ENCODE measurements around the gene S100G.
"Not testable (repeated sequence)": the region's sequence is repeated elsewhere in the genome, so short reads cannot be mapped to it uniquely, and the experiment has no call there.

The S100G gene

GRCh38 chrX:16606142-16606720 lies 43.7 kb upstream of the S100G start:
- Histone ChIP-seq H3K9me3 (ENCODE audit: insufficient read depth, low read length) (no peaks in the 10 kb centered on the region), H3K4me3 (ENCODE audit: low read length) (no peak overlapping the region), H3K36me3 (replicated peaks; ENCODE audit: low read depth, low read length) (no peaks in the 10 kb centered on the region), H3K27me3 (ENCODE audit: low read depth, low read length) (no peaks in the 10 kb centered on the region), H3K9ac (ENCODE audit: low read length) (no peak overlapping the region), H3K27ac (ENCODE audit: low read length) (no peak overlapping the region), H3K79me2 (ENCODE audit: low read length) (no peaks in the 10 kb centered on the region), H2AFZ (ENCODE audit: low read depth, low read length) (no peak overlapping the region), H3K4me1 (ENCODE audit: low read length) (no peaks in the 10 kb centered on the region), H3K4me2 (ENCODE audit: low read length) (no peak overlapping the region), H4K20me1 (ENCODE audit: insufficient read depth, low read length) (no peaks in the 10 kb centered on the region)
- TF ChIP-seq CTCF (IDR thresholded peaks at IDR 0.05; ENCODE audit: low read depth, low read length) (no peak), EZH2phosphoT487 (IDR thresholded peaks at IDR 0.05; ENCODE audit: low read depth) (no peak)

GRCh38 chrX:16610121-16610621 lies 39.8 kb upstream of the S100G start:
- no peaks in the 10 kb centered on the region for H3K27me3 ChIP-seq (ENCODE audit: low read depth, low read length)
- no peak for TF ChIP-seq CTCF (IDR thresholded peaks at IDR 0.05; ENCODE audit: low read depth, low read length)
- no peaks in the 10 kb centered on the region for H3K4me1 ChIP-seq (ENCODE audit: low read length)
- no peaks in the 10 kb centered on the region for H3K36me3 ChIP-seq (replicated peaks; ENCODE audit: low read depth, low read length)
- H3K9me3 ChIP-seq (ENCODE audit: insufficient read depth, low read length) = no peaks in the 10 kb centered on the region
- no peak overlapping the region for H3K4me3 ChIP-seq (ENCODE audit: low read length)
- H4K20me1 ChIP-seq (ENCODE audit: insufficient read depth, low read length) = no peaks in the 10 kb centered on the region
- H2AFZ ChIP-seq (ENCODE audit: low read depth, low read length) = no peak overlapping the region
- no peak overlapping the region for H3K4me2 ChIP-seq (ENCODE audit: low read length)
- H3K27ac ChIP-seq (ENCODE audit: low read length) = no peak overlapping the region
- no peak overlapping the region for H3K9ac ChIP-seq (ENCODE audit: low read length)
- no peaks in the 10 kb centered on the region for H3K79me2 ChIP-seq (ENCODE audit: low read length)

- H3K27me3 ChIP-seq (ENCODE audit: low read depth, low read length); H3K9ac ChIP-seq (ENCODE audit: low read length); H3K4me2 ChIP-seq (ENCODE audit: low read length); H3K4me1 ChIP-seq (ENCODE audit: low read length); H3K79me2 ChIP-seq (ENCODE audit: low read length); H2AFZ ChIP-seq (ENCODE audit: low read depth, low read length); H4K20me1 ChIP-seq (ENCODE audit: insufficient read depth, low read length); H3K36me3 ChIP-seq (replicated peaks; ENCODE audit: low read depth, low read length); H3K27ac ChIP-seq (ENCODE audit: low read length); H3K9me3 ChIP-seq (ENCODE audit: insufficient read depth, low read length); H3K4me3 ChIP-seq (ENCODE audit: low read length): not testable (repeated sequence)
Observed at GRCh38 chrX:16610654-16611053, 39.3 kb upstream of the S100G start.

GRCh38 chrX:16612257-16612897 lies 37.6 kb upstream of the S100G start:
- Histone ChIP-seq H3K79me2 (ENCODE audit: low read length) (no peaks in the 10 kb centered on the region), H3K4me2 (ENCODE audit: low read length) (no peak overlapping the region), H3K27ac (ENCODE audit: low read length) (no peak overlapping the region), H3K36me3 (replicated peaks; ENCODE audit: low read depth, low read length) (no peaks in the 10 kb centered on the region), H4K20me1 (ENCODE audit: insufficient read depth, low read length) (no peaks in the 10 kb centered on the region), H3K27me3 (ENCODE audit: low read depth, low read length) (no peaks in the 10 kb centered on the region), H3K9ac (ENCODE audit: low read length) (no peak overlapping the region), H3K9me3 (ENCODE audit: insufficient read depth, low read length) (no peaks in the 10 kb centered on the region), H3K4me3 (ENCODE audit: low read length) (no peak overlapping the region), H2AFZ (ENCODE audit: low read depth, low read length) (no peak overlapping the region), H3K4me1 (ENCODE audit: low read length) (no peaks in the 10 kb centered on the region)
- TF ChIP-seq EZH2phosphoT487 (IDR thresholded peaks at IDR 0.05; ENCODE audit: low read depth) = no peak
- TF ChIP-seq CTCF (IDR thresholded peaks at IDR 0.05; ENCODE audit: low read depth, low read length) = no peak
